ENCODE results near the gene ABLIM3. TPM values are rescaled to one million over a fixed set of nuclear protein-coding genes. Genes with fewer than 3 reads are reported as not detected.

Gene ABLIM3
- polyA plus RNA-seq, 1 of the 3 experiments (the other 2 are of a cell fraction), result 5.9 TPM

- H3K4me1 ChIP-seq (ENCODE audit: control insufficient read depth in 1 of 2, insufficient read depth in 2 of 2, low read depth in 1 of 2, low read length in 1 of 2), result peaks cover under 1 to 2% of the 10 kb centered on the region in 2 experiments; a peak in 2 of 4 replicates
- no peaks in the 10 kb centered on the region for H4K20me1 ChIP-seq (ENCODE audit: insufficient read depth)
- H3K79me2 ChIP-seq (ENCODE audit: insufficient read depth), result no peaks in the 10 kb centered on the region
- H2AFZ ChIP-seq (ENCODE audit: low read depth), result no peak overlapping the region
- H3F3A ChIP-seq (replicated peaks; ENCODE audit: insufficient read depth), result peaks cover 3% of the 10 kb centered on the region
- H3K36me3 ChIP-seq (replicated peaks in 1 of 2; ENCODE audit: control insufficient read depth in 1 of 2, insufficient read depth in 2 of 2, low read length in 1 of 2), result no peaks in the 10 kb centered on the region
- no peak overlapping the region for H3K4me3 ChIP-seq (ENCODE audit: low read depth in 2 of 2, low read length in 1 of 2)
- no peaks in the 10 kb centered on the region for H3K9me2 ChIP-seq
- no peak overlapping the region for H3K4me2 ChIP-seq
- POLR2A ChIA-PET, result no interaction called here
- no peak overlapping the region for H3K9ac ChIP-seq
- no peaks in the 10 kb centered on the region for H3K27me3 ChIP-seq (ENCODE audit: insufficient read depth)
- TF ChIP-seq POLR2AphosphoS5 (IDR thresholded peaks at IDR 0.05; ENCODE audit: low read depth, low read length), result no peak
- no peak for TF ChIP-seq MAX (IDR thresholded peaks at IDR 0.05; ENCODE audit: low read depth)
- TF ChIP-seq CTCF (IDR thresholded peaks at IDR 0.05), result no peak
- TF ChIP-seq JUND (IDR thresholded peaks at IDR 0.05), result no peak
- TF ChIP-seq RAD21 (IDR thresholded peaks at IDR 0.05; ENCODE audit: low read length), result no peak
- no peak for TF ChIP-seq IRF3 (IDR thresholded peaks at IDR 0.05; ENCODE audit: low read depth, low read length)
- no peak for TF ChIP-seq ZBTB33 (IDR thresholded peaks at IDR 0.05; ENCODE audit: borderline replicate concordance, low read depth)
- TF ChIP-seq CHD2 (IDR thresholded peaks at IDR 0.05; ENCODE audit: low read length, partially characterized antibody), result no peak
- DNase-seq, result no peak
- no peak overlapping the region for H3K27ac ChIP-seq (ENCODE audit: low read depth in 2 of 2, low read length in 1 of 2)
- CTCF ChIA-PET, result no interaction called here
- WGBS (ENCODE audit: low lambda C conversion rate), result 89% methylated on average over 4 of the region's 4 CpGs
- no peaks in the 10 kb centered on the region for H3K9me3 ChIP-seq
Measured at GRCh38 chr5:149221731-149222342, 80.5 kb downstream of the ABLIM3 start.

- TF ChIP-seq GATA2 (CRISPR knock-in tag; IDR thresholded peaks at IDR 0.05), result no peak
- TF ChIP-seq RFX5 (IDR thresholded peaks at IDR 0.05; ENCODE audit: low read length), result no peak
- no peak for TF ChIP-seq GABPA (IDR thresholded peaks at IDR 0.05; ENCODE audit: low read depth)
- no peak for TF ChIP-seq EP300 (IDR thresholded peaks at IDR 0.05; ENCODE audit: borderline replicate concordance in 1 of 2, low read depth in 1 of 2, low read length in 1 of 2)
- TF ChIP-seq USF2 (IDR thresholded peaks at IDR 0.05; ENCODE audit: borderline replicate concordance, low read depth, low read length), result no peak
- TF ChIP-seq CTCF (IDR thresholded peaks at IDR 0.05), result no peak
- TF ChIP-seq PBX3 (IDR thresholded peaks at IDR 0.05), result no peak
- no peak for TF ChIP-seq FOXJ3 (CRISPR knock-in tag; IDR thresholded peaks at IDR 0.05)
- Histone ChIP-seq H3F3A (replicated peaks; ENCODE audit: insufficient read depth) (peaks cover 16% of the 10 kb centered on the region), H3K27ac (ENCODE audit: low read depth in 2 of 2, low read length in 1 of 2) (no peak overlapping the region), H4K20me1 (ENCODE audit: insufficient read depth) (no peaks in the 10 kb centered on the region), H3K4me2 (no peak overlapping the region), H3K4me1 (ENCODE audit: control insufficient read depth in 1 of 2, insufficient read depth in 2 of 2, low read depth in 1 of 2, low read length in 1 of 2) (peaks cover 0 to 8% of the 10 kb centered on the region in 2 experiments; a peak in 1 of 4 replicates), H3K36me3 (replicated peaks in 1 of 2; ENCODE audit: control insufficient read depth in 1 of 2, insufficient read depth in 2 of 2, low read length in 1 of 2) (no peaks in the 10 kb centered on the region), H3K79me2 (ENCODE audit: insufficient read depth) (no peaks in the 10 kb centered on the region), H3K4me3 (ENCODE audit: low read depth in 2 of 2, low read length in 1 of 2) (no peak overlapping the region), H3K27me3 (ENCODE audit: insufficient read depth) (no peaks in the 10 kb centered on the region), H3K9me2 (no peaks in the 10 kb centered on the region), H3K9me3 (no peaks in the 10 kb centered on the region), H3K9ac (no peak overlapping the region), H2AFZ (ENCODE audit: low read depth) (no peak overlapping the region)
- ChIA-PET CTCF (interaction anchor here (0.7 to 3.0 kb wide), 6 partner anchors 32 to 1039 kb away, joined by 3 to 14 read pairs (median 3); partner anchors contain the start of gene ABLIM3), POLR2A (no interaction called here)
- no peak for DNase-seq
- WGBS (ENCODE audit: low lambda C conversion rate), result 82% methylated on average over 10 of the region's 11 CpGs
Measured at GRCh38 chr5:149223081-149223848, 82.0 kb downstream of the ABLIM3 start.
